ENCODE results near the gene PLEKHO2.
A peak's percentile ranks its signal among the peaks of the same experiment; 100 is the strongest.

PLEKHO2 gene

GRCh38 chr15:64865126-64865997 lies 23.6 kb downstream of the PLEKHO2 start:
- no peak for DNase-seq
- Histone ChIP-seq H3K4me3 (ENCODE audit: insufficient read depth, low read depth, low read length, poor library complexity, severe bottlenecking) (no peak overlapping the region), H3K36me3 (ENCODE audit: control insufficient read depth, insufficient read depth, low read length) (peaks cover 55% of the 10 kb centered on the region), H3K27me3 (replicated peaks; ENCODE audit: control insufficient read depth, insufficient read depth, low read length, poor library complexity, severe bottlenecking) (no peaks in the 10 kb centered on the region), H3K27ac (ENCODE audit: insufficient read depth, low read length, poor library complexity, severe bottlenecking) (no peak overlapping the region), H3K9me3 (ENCODE audit: control insufficient read depth, low read length) (no peaks in the 10 kb centered on the region), H3K4me1 (ENCODE audit: control insufficient read depth, insufficient read depth, low read length, poor library complexity, severe bottlenecking) (no peaks in the 10 kb centered on the region)

- H3K4me3 ChIP-seq (ENCODE audit: insufficient read depth, low read depth, low read length, poor library complexity, severe bottlenecking): no peak overlapping the region
- no peaks in the 10 kb centered on the region for H3K9me3 ChIP-seq (ENCODE audit: control insufficient read depth, low read length)
- no peak for DNase-seq
- H3K27me3 ChIP-seq (replicated peaks; ENCODE audit: control insufficient read depth, insufficient read depth, low read length, poor library complexity, severe bottlenecking): no peaks in the 10 kb centered on the region
- no peak overlapping the region for H3K27ac ChIP-seq (ENCODE audit: insufficient read depth, low read length, poor library complexity, severe bottlenecking)
- H3K36me3 ChIP-seq (ENCODE audit: control insufficient read depth, insufficient read depth, low read length): peaks cover 48% of the 10 kb centered on the region
- H3K4me1 ChIP-seq (ENCODE audit: control insufficient read depth, insufficient read depth, low read length, poor library complexity, severe bottlenecking): no peaks in the 10 kb centered on the region
Measured at GRCh38 chr15:64865998-64866520, 24.3 kb downstream of the PLEKHO2 start.

- H3K4me1 ChIP-seq (ENCODE audit: control insufficient read depth, insufficient read depth, low read length, poor library complexity, severe bottlenecking): peaks cover 2% of the 10 kb centered on the region
- H3K36me3 ChIP-seq (ENCODE audit: control insufficient read depth, insufficient read depth, low read length): peaks cover 31% of the 10 kb centered on the region
- no peak for DNase-seq
- H3K27me3 ChIP-seq (replicated peaks; ENCODE audit: control insufficient read depth, insufficient read depth, low read length, poor library complexity, severe bottlenecking): no peaks in the 10 kb centered on the region
- no peak overlapping the region for H3K27ac ChIP-seq (ENCODE audit: insufficient read depth, low read length, poor library complexity, severe bottlenecking)
- no peaks in the 10 kb centered on the region for H3K9me3 ChIP-seq (ENCODE audit: control insufficient read depth, low read length)
- H3K4me3 ChIP-seq (ENCODE audit: insufficient read depth, low read depth, low read length, poor library complexity, severe bottlenecking): no peak overlapping the region
Measured at GRCh38 chr15:64869501-64869900, 27.8 kb downstream of the PLEKHO2 start.

- Histone ChIP-seq H3K27ac (ENCODE audit: insufficient read depth, low read length, poor library complexity, severe bottlenecking) (no peak overlapping the region), H3K9me3 (ENCODE audit: control insufficient read depth, low read length) (no peaks in the 10 kb centered on the region), H3K27me3 (replicated peaks; ENCODE audit: control insufficient read depth, insufficient read depth, low read length, poor library complexity, severe bottlenecking) (no peaks in the 10 kb centered on the region), H3K4me3 (ENCODE audit: insufficient read depth, low read depth, low read length, poor library complexity, severe bottlenecking) (no peak overlapping the region), H3K4me1 (ENCODE audit: control insufficient read depth, insufficient read depth, low read length, poor library complexity, severe bottlenecking) (peaks cover 2% of the 10 kb centered on the region), H3K36me3 (ENCODE audit: control insufficient read depth, insufficient read depth, low read length) (peaks cover 22% of the 10 kb centered on the region)
- no peak for DNase-seq
Measured at GRCh38 chr15:64870353-64870752, 28.6 kb downstream of the PLEKHO2 start.

GRCh38 chr15:64875641-64876223 lies 34.0 kb downstream of the PLEKHO2 start:
- Histone ChIP-seq H3K4me1 (ENCODE audit: control insufficient read depth, insufficient read depth, low read length, poor library complexity, severe bottlenecking) (peaks cover 10% of the 10 kb centered on the region), H3K27ac (ENCODE audit: insufficient read depth, low read length, poor library complexity, severe bottlenecking) (no peak overlapping the region), H3K27me3 (replicated peaks; ENCODE audit: control insufficient read depth, insufficient read depth, low read length, poor library complexity, severe bottlenecking) (no peaks in the 10 kb centered on the region), H3K4me3 (ENCODE audit: insufficient read depth, low read depth, low read length, poor library complexity, severe bottlenecking) (no peak overlapping the region), H3K9me3 (ENCODE audit: control insufficient read depth, low read length) (no peaks in the 10 kb centered on the region), H3K36me3 (ENCODE audit: control insufficient read depth, insufficient read depth, low read length) (no peaks in the 10 kb centered on the region)
- no peak for DNase-seq

- no peaks in the 10 kb centered on the region for H3K27me3 ChIP-seq (replicated peaks; ENCODE audit: control insufficient read depth, insufficient read depth, low read length, poor library complexity, severe bottlenecking)
- no peak for DNase-seq
- H3K4me3 ChIP-seq (ENCODE audit: insufficient read depth, low read depth, low read length, poor library complexity, severe bottlenecking): no peak overlapping the region
- no peaks in the 10 kb centered on the region for H3K36me3 ChIP-seq (ENCODE audit: control insufficient read depth, insufficient read depth, low read length)
- H3K9me3 ChIP-seq (ENCODE audit: control insufficient read depth, low read length): no peaks in the 10 kb centered on the region
- no peak overlapping the region for H3K27ac ChIP-seq (ENCODE audit: insufficient read depth, low read length, poor library complexity, severe bottlenecking)
- peaks cover 16% of the 10 kb centered on the region for H3K4me1 ChIP-seq (ENCODE audit: control insufficient read depth, insufficient read depth, low read length, poor library complexity, severe bottlenecking)
Measured at GRCh38 chr15:64877435-64877834, 35.7 kb downstream of the PLEKHO2 start.

GRCh38 chr15:64878705-64879104 lies 37.0 kb downstream of the PLEKHO2 start:
- Histone ChIP-seq H3K27ac (ENCODE audit: insufficient read depth, low read length, poor library complexity, severe bottlenecking) (no peak overlapping the region), H3K4me3 (ENCODE audit: insufficient read depth, low read depth, low read length, poor library complexity, severe bottlenecking) (no peak overlapping the region), H3K36me3 (ENCODE audit: control insufficient read depth, insufficient read depth, low read length) (no peaks in the 10 kb centered on the region), H3K4me1 (ENCODE audit: control insufficient read depth, insufficient read depth, low read length, poor library complexity, severe bottlenecking) (peaks cover 25% of the 10 kb centered on the region), H3K9me3 (ENCODE audit: control insufficient read depth, low read length) (no peaks in the 10 kb centered on the region), H3K27me3 (replicated peaks; ENCODE audit: control insufficient read depth, insufficient read depth, low read length, poor library complexity, severe bottlenecking) (no peaks in the 10 kb centered on the region)
- no peak for DNase-seq

- no peak for DNase-seq
- Histone ChIP-seq H3K4me3 (ENCODE audit: insufficient read depth, low read depth, low read length, poor library complexity, severe bottlenecking) (no peak overlapping the region), H3K27me3 (replicated peaks; ENCODE audit: control insufficient read depth, insufficient read depth, low read length, poor library complexity, severe bottlenecking) (no peaks in the 10 kb centered on the region), H3K27ac (ENCODE audit: insufficient read depth, low read length, poor library complexity, severe bottlenecking) (peak overlapping the region; percentile 46), H3K36me3 (ENCODE audit: control insufficient read depth, insufficient read depth, low read length) (no peaks in the 10 kb centered on the region), H3K4me1 (ENCODE audit: control insufficient read depth, insufficient read depth, low read length, poor library complexity, severe bottlenecking) (peaks cover 24% of the 10 kb centered on the region), H3K9me3 (ENCODE audit: control insufficient read depth, low read length) (no peaks in the 10 kb centered on the region)
Measured at GRCh38 chr15:64883100-64883581, 41.4 kb downstream of the PLEKHO2 start.

GRCh38 chr15:64883997-64884511 lies 42.3 kb downstream of the PLEKHO2 start:
- Histone ChIP-seq H3K4me3 (ENCODE audit: insufficient read depth, low read depth, low read length, poor library complexity, severe bottlenecking) (no peak overlapping the region), H3K9me3 (ENCODE audit: control insufficient read depth, low read length) (no peaks in the 10 kb centered on the region), H3K4me1 (ENCODE audit: control insufficient read depth, insufficient read depth, low read length, poor library complexity, severe bottlenecking) (peaks cover 24% of the 10 kb centered on the region), H3K27me3 (replicated peaks; ENCODE audit: control insufficient read depth, insufficient read depth, low read length, poor library complexity, severe bottlenecking) (no peaks in the 10 kb centered on the region), H3K27ac (ENCODE audit: insufficient read depth, low read length, poor library complexity, severe bottlenecking) (peak overlapping the region; percentile 46), H3K36me3 (ENCODE audit: control insufficient read depth, insufficient read depth, low read length) (no peaks in the 10 kb centered on the region)
- DNase-seq: peak; percentile 57 to 75 (median 67)

- DNase-seq: no peak
- H3K36me3 ChIP-seq (ENCODE audit: control insufficient read depth, insufficient read depth, low read length): no peaks in the 10 kb centered on the region
- peaks cover 24% of the 10 kb centered on the region for H3K4me1 ChIP-seq (ENCODE audit: control insufficient read depth, insufficient read depth, low read length, poor library complexity, severe bottlenecking)
- no peaks in the 10 kb centered on the region for H3K9me3 ChIP-seq (ENCODE audit: control insufficient read depth, low read length)
- H3K27ac ChIP-seq (ENCODE audit: insufficient read depth, low read length, poor library complexity, severe bottlenecking): no peak overlapping the region
- H3K4me3 ChIP-seq (ENCODE audit: insufficient read depth, low read depth, low read length, poor library complexity, severe bottlenecking): no peak overlapping the region
- H3K27me3 ChIP-seq (replicated peaks; ENCODE audit: control insufficient read depth, insufficient read depth, low read length, poor library complexity, severe bottlenecking): no peaks in the 10 kb centered on the region
Measured at GRCh38 chr15:64884679-64885078, 43.0 kb downstream of the PLEKHO2 start.

Measured in effector memory CD4-positive, alpha-beta T cell (primary cell).